ENCODE results near the gene NT5M. TPM values are rescaled to one million over a fixed set of nuclear protein-coding genes. Genes with fewer than 3 reads are reported as not detected.

NT5M gene
- total RNA-seq, 1 experiment from 2014 or later, result 4.5 TPM

- DNase-seq (ENCODE audit: low read depth), result no peak
These were observed 90.8 kb downstream of the NT5M start for GRCh38 chr17:17393976-17394375.

GRCh38 chr17:17394494-17394893, 91.3 kb downstream of the NT5M start:
- no peak for DNase-seq (ENCODE audit: low read depth)

GRCh38 chr17:17395246-17395802, 92.2 kb downstream of the NT5M start:
- DNase-seq (ENCODE audit: low read depth), result no peak

GRCh38 chr17:17395885-17396284, 92.7 kb downstream of the NT5M start:
- DNase-seq (ENCODE audit: low read depth), result no peak

Other genes with a start within 250 kb of the NT5M start
- gene PLD6, start 97.0 kb upstream of the NT5M start, total RNA-seq (2014; rRNA removed), result 4.2 and 5.3 TPM in 2 replicates
- 32.9 and 43.4 TPM in 2 replicates for gene FLCN, start 66.2 kb upstream of the NT5M start, total RNA-seq (2014; rRNA removed)
- gene COPS3, start 22.1 kb upstream of the NT5M start, total RNA-seq (2014; rRNA removed), result 109 and 117 TPM in 2 replicates
- gene MED9, start 173.6 kb downstream of the NT5M start, total RNA-seq (2014; rRNA removed), result 13.9 and 16.4 TPM in 2 replicates
- 0.19 TPM in 1 of 2 replicates, not detected in the other for gene RASD1, start 193.0 kb downstream of the NT5M start, total RNA-seq (2014; rRNA removed)

All from LHCN-M2 (cell line).